ENCODE results near the gene IPO11.

DNA sequence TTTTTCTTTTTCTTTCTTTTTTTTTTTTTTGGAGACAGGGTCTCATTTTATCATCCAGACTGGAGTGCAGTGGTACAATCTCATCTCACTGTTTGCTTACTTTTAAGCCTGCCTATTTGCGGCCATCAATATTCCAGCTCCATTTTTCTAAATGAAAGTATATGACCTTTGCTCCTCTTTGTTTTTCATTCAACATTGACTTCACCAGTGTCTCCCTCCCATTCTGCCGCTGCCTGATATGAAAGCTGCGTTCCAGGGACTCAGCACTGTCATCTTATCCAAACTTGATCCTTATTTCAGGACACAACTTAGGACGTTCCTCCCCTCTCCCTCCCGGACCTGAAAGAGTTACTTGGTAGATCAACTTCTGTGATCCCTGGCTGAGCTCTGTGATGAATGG is 239.7 kb downstream of the IPO11 start:
- no peak for TF ChIP-seq TCF7L2 (IDR thresholded peaks at IDR 0.05; ENCODE audit: low read depth, low read length)
- TF ChIP-seq ZNF781 (CRISPR knock-in tag; IDR thresholded peaks at IDR 0.05; ENCODE audit: borderline replicate concordance, not compliant biosample characterization): no peak

Data from HepG2 (cell line).